ENCODE measurements around the gene FHOD3.
"Not testable (repeated sequence)": the region's sequence is repeated elsewhere in the genome, so short reads cannot be mapped to it uniquely, and the experiment has no call there.

Gene FHOD3

GRCh38 chr18:36527740-36528455 is 230.4 kb downstream of the FHOD3 start:
- no peak for DNase-seq

- DNase-seq = no peak
Observed at GRCh38 chr18:36529747-36530146, 232.2 kb downstream of the FHOD3 start.

DNA sequence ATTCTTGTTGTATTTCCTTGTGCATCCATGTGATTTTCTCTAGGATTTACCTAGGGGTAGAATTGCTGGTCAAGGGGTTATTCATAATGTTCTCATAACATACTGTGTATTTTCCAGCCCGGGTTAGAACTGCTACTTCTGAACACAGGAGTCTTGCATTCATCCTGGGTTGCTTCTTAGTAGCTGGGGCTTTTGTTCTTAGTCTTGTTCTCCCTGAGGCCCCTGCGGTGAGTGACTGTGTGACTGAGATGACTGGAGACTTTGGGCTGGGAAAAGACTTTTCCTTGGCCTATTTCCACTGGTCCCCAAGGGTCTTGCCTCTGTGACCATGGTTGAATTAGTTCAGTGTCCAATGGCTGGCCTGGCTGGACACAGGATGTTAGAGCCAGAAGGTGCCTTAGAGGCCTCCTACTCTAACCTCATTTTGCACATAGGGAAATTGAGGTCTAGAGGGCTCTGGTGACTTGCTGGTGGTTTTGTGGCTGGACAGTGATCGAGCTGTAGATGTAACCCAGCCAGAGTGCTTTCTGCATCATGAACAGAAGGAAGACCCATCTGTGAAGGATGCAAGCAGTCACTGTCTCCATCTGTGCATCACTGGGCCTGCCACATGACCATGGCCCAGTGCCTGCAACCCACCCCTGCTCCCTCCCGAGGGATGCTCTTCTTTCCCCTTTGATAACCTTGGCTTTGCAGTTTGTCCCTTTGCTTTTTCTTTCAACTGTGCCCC is 233.3 kb downstream of the FHOD3 start:
- DNase-seq = no peak

DNA sequence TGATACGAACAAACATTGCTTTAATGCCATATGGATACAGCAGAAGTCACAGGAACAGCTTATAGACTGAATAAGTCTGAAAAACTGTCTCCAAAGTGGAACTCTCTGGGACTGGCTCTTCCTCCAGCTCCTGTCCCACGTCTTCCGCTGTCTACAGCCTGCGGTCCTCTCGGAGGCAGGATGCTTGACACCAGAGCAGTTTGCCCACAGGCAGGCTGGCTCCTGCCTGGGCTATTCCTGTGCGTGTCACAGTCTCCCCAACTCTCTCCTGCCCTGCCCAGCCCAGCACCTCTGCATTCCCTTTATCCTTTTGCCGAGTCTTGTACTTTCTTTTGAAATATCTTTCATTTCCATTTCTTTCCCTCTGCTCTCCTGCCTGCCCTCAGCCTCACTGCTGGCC is 234.1 kb downstream of the FHOD3 start:
- no peak for DNase-seq

DNA sequence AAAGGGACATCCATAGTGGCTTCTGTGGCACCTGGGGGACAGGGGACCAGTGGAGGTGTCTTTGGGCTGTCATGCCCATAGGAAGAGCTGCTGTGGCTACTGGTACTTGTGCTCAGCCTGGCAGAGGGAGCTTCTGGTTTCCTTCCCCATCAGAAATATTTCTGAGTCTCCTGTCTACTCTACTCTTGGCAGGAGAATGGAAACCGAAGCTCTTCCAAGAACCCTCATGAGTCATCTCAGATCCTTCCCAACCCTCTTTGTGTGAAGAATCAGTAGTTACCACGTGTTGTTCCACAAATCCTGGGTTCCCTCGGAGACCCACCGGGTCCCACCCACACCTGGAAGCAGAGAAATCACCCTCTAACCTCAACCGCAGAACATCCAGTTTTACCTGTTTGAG is 234.9 kb downstream of the FHOD3 start:
- no peak for DNase-seq

GRCh38 chr18:36532815-36533214 is 235.3 kb downstream of the FHOD3 start:
- no peak for DNase-seq

- no peak for DNase-seq
Observed at GRCh38 chr18:36533446-36534153, 236.1 kb downstream of the FHOD3 start.

DNA sequence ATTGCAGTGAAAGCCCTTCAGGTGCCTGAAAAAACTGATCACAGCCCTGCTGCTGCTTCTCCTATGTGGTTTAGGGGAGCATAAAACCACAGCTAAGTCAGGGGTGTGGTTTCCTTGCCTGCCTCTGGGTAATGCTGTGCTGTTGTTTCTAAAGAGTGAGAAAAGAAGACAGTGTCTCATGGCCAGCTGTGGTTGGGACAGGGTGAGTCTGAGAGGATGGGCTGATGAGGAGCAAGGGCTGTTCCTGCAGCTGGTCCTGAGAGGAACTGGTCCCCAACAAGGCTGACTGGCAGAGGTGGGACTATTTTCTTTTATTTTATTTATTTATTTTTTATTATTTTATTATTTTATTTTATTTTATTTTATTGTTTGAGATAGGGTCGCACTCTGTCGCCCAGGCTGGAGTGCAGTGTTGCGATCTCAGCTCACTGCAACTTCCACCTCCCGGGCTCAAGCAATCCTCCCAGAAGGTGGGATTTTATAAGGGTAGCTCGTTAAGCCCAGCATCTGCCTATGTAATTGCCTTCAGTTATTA is 236.7 kb downstream of the FHOD3 start:
- DNase-seq = no peak

DNA sequence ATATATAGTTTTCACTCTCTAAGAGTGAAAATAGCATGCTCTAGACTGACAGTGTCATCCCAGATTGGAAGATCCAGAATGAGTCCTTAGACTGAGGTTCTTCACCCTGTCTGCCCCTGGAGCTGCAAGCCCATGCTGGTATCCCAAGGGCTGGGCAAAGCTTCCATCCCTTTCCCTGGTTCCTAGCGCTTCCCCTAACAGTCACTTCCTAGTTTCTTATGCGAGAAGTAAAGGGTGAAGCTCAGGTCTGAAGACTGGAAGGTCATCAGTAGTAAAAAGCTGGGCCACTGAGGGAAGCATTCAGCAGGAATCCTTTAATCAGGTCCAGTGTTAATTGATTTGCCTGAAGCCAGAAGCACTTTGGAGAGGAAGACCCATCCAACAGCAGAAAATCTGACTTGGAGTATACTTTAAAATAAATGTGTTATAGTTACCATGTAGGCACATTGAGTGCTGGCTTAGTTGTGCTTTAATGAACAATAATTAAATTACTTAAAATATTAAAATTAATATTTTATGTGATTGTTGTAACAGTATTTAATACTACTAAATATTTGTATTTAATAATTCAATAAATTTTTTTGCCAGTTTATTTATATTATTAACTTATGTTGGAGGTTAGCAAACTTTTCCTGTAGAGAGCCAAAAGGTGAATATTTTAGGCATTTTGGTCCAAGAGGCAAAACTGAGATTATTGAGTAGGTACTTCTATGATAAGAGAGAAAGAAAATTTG is 237.9 kb downstream of the FHOD3 start:
- DNase-seq = no peak

GRCh38 chr18:36536426-36536825 is 238.9 kb downstream of the FHOD3 start:
- DNase-seq = no peak

- DNase-seq = no peak
Observed at GRCh38 chr18:36537289-36537688, 239.8 kb downstream of the FHOD3 start.

- DNase-seq = no peak
Observed at GRCh38 chr18:36539674-36540231, 242.2 kb downstream of the FHOD3 start.

GRCh38 chr18:36543030-36543429 is 245.5 kb downstream of the FHOD3 start:
- DNase-seq = no peak

- DNase-seq = peak; percentile 79
Observed at GRCh38 chr18:36543991-36544725, 246.6 kb downstream of the FHOD3 start.

- DNase-seq = no peak
Observed at GRCh38 chr18:36545821-36546427, 248.4 kb downstream of the FHOD3 start.

GRCh38 chr18:36546876-36547275 is 249.4 kb downstream of the FHOD3 start:
- DNase-seq = no peak

DNA sequence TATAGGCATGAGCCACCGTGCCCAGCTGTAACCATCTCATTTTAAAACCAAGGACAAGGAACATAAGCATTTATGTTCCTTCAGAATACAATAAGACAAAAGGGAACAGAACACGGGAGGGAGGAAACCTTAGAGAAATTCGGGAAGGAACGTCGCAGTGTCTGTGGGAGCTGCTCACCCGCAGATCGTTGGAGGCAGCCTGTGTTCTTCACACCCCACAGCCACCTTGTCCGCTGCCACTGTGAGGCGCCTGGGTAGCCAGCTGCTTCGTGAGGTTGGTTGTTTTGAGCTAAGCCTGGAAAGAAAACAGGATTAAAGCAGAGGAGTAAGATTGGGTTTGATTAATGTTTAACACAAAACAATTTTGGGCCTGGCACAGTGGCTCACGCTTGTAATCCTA is 250.0 kb downstream of the FHOD3 start:
- DNase-seq = no peak

GRCh38 chr18:36551274-36551673 is 253.8 kb downstream of the FHOD3 start:
- not testable (repeated sequence) for DNase-seq

DNA sequence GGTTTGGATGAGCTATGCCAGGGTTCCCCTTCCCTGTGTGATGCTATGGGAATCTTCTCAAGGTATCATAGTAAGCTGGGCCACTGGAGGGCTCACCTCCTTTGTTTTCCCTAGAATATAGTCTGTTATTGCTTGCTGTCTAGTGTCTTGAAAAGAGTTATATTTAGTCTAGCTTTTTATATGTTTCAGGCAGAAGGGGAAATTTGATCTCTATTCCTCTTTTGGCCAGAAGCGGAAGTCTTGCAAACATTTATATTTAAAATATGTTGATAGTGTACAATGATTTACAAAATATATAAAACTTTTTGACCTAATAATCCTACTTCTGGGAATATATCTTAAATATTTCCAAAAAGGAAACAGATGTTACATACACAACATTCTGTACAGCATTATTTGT is 260.7 kb downstream of the FHOD3 start:
- DNase-seq = no peak

- DNase-seq = no peak
Observed at GRCh38 chr18:36559149-36559857, 261.8 kb downstream of the FHOD3 start.

GRCh38 chr18:36560187-36560586 is 262.7 kb downstream of the FHOD3 start:
- no peak for DNase-seq
